Left ventricle myocardium inferior (tissue), 1 donor: ENCODE results near the gene HEXIM1. TPM values are rescaled to one million over a fixed set of nuclear protein-coding genes. Genes with fewer than 3 reads are reported as not detected.

Experiments
- DNase-seq: peaks from one replicate; pipeline ENCODE4 v3.0.0-alpha.2; 2020
- H3K27ac ChIP-seq: fragments of 200-600 bp; replicated peaks from 2 replicates; pipeline ENCODE4 v1.8.0; 2021
- H3K27me3 ChIP-seq: fragments of 200-600 bp; 2 replicates; pipeline ENCODE4 v1.8.0; 2021; ENCODE audit warnings: low read depth
- H3K36me3 ChIP-seq: fragments of 200-600 bp; 2 replicates; pipeline ENCODE4 v1.8.0; 2021
- H3K4me1 ChIP-seq: fragments of 200-600 bp; 2 replicates; pipeline ENCODE4 v1.8.0; 2021
- H3K4me3 ChIP-seq: fragments of 200-600 bp; 2 replicates; pipeline ENCODE4 v1.8.0; 2021; ENCODE audit warnings: mild to moderate bottlenecking, moderate library complexity
- H3K9me3 ChIP-seq: fragments of 200-600 bp; replicated peaks from 2 replicates; pipeline ENCODE4 v1.8.0; 2021
- intact Hi-C: fragments of 100-400 bp; cut with micrococcal nuclease; formaldehyde crosslinking; loops from one replicate; pipeline ENCODE4 v1.11.0; 2022
- total RNA-seq: library from RNA; stranded (reverse); fragmentation: NEBNext Ultra II Directional; extraction: Animal tissue kit (Norgen Biotek cat#: 25700); gene quantifications from one replicate; pipeline ENCODE4 v1.2.1, GENCODE V29; 2021
- TF ChIP-seq, protein P1 (sequence below): fragments of 200-600 bp; IDR thresholded peaks from 2 replicates; pipeline ENCODE4 v1.8.0; 2021; ENCODE audit warnings: antibody characterized with exemption, mild to moderate bottlenecking, borderline replicate concordance
- donor health status: DM: no; HTN: yes; CAD: no; lungs with severe emphysema.

The HEXIM1 gene
- total RNA-seq, 1 donor from 2014 or later = 28.8 TPM

- TF ChIP-seq, protein P1, sequence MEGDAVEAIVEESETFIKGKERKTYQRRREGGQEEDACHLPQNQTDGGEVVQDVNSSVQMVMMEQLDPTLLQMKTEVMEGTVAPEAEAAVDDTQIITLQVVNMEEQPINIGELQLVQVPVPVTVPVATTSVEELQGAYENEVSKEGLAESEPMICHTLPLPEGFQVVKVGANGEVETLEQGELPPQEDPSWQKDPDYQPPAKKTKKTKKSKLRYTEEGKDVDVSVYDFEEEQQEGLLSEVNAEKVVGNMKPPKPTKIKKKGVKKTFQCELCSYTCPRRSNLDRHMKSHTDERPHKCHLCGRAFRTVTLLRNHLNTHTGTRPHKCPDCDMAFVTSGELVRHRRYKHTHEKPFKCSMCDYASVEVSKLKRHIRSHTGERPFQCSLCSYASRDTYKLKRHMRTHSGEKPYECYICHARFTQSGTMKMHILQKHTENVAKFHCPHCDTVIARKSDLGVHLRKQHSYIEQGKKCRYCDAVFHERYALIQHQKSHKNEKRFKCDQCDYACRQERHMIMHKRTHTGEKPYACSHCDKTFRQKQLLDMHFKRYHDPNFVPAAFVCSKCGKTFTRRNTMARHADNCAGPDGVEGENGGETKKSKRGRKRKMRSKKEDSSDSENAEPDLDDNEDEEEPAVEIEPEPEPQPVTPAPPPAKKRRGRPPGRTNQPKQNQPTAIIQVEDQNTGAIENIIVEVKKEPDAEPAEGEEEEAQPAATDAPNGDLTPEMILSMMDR = no peak
- Histone ChIP-seq H3K36me3 (peaks cover 66% of the 10 kb centered on the region), H3K4me1 (peaks cover 98% of the 10 kb centered on the region), H3K4me3 (no peak overlapping the region), H3K9me3 (no peaks in the 10 kb centered on the region), H3K27ac (peak overlapping the region; percentile 95), H3K27me3 (no peaks in the 10 kb centered on the region)
- intact Hi-C loops = no loop called here
- no peak for DNase-seq
Measured at GRCh38 chr17:45106582-45106981, 41.7 kb upstream of the HEXIM1 start.

GRCh38 chr17:45107293-45108010 lies 40.8 kb upstream of the HEXIM1 start:
- no peaks in the 10 kb centered on the region for H3K27me3 ChIP-seq
- intact Hi-C loops = no loop called here
- H3K9me3 ChIP-seq = no peaks in the 10 kb centered on the region
- peaks cover 61% of the 10 kb centered on the region for H3K36me3 ChIP-seq
- no peak overlapping the region for H3K4me3 ChIP-seq
- H3K27ac ChIP-seq = peak overlapping the region; percentile 95
- peaks cover 98% of the 10 kb centered on the region for H3K4me1 ChIP-seq
- no peak for DNase-seq
- TF ChIP-seq, protein P1 = no peak

DNA sequence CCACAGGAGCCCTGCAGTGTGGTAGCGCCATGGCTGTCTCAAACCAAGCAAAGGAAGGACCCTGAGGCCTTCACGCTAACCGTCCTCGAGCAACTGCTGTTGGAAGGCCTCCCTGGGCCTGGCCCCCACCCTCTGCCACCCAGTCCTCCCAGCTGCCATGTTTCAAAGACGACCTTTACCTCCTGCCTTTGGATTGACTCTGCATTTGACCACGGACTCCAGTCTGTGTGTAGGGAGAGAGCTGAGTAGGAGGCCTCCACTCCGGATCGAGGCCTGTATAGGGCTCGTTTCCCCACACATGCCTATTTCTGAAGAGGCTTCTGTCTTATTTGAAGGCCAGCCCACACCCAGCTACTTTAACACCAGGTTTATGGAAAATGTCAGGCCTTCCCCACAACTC lies 40.2 kb upstream of the HEXIM1 start:
- Histone ChIP-seq H3K27me3 (no peaks in the 10 kb centered on the region), H3K4me1 (peaks cover 97% of the 10 kb centered on the region), H3K4me3 (no peak overlapping the region), H3K36me3 (peaks cover 61% of the 10 kb centered on the region), H3K27ac (peak overlapping the region; percentile 95), H3K9me3 (no peaks in the 10 kb centered on the region)
- TF ChIP-seq, protein P1 = no peak
- DNase-seq = no peak
- intact Hi-C loops = no loop called here

DNA sequence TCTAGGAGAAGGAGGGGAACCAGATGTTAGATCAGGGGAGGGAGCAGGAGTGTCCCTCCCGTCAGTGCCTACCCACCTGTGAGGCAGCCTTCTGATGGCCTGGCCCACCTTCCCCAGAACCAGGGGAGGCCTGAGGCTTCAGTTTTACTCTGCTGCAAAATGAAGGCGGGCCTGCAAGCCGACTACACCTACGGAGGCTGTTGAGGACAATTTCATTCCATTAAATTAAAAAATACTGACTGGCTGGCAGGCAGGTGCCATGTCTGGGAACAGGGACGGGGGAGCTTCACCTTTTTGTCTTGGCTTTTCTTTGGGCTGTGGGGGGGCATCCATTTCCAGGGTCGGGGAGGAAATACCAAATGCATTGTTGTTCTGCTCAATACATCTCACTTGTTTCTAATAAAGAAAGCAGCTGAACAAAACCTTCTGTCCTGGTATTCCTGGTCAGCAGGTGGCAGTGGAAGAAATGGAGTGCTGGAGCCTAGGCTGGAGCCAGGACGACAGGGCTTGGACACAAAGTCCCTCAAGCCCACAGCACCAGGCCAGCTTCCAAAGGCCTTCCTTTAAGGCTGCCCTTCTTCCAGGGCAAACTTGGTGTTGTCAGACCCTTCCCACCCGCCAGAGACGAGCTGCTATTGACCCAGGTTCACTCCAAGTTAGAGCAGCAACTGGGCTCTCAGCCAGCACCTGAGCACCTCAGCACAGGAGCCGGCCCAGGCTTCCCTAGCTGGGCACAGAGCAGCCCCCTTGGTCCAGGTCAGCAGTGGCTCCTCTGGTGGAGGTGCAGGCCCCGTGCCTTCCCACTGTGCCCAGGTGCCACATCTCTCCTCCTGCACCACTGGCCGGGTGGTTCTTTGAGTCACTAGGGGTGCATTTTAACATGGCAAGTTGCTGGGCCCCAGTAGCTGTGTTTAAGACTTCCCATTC lies 39.4 kb upstream of the HEXIM1 start:
- Histone ChIP-seq H3K27ac (peak overlapping the region; percentile 95), H3K4me3 (no peak overlapping the region), H3K9me3 (no peaks in the 10 kb centered on the region), H3K4me1 (peaks cover 91% of the 10 kb centered on the region), H3K36me3 (peaks cover 61% of the 10 kb centered on the region), H3K27me3 (no peaks in the 10 kb centered on the region)
- intact Hi-C loops = no loop called here
- no peak for DNase-seq
- TF ChIP-seq, protein P1 = peak; percentile 35

GRCh38 chr17:45110676-45111611 lies 37.3 kb upstream of the HEXIM1 start:
- TF ChIP-seq, protein P1 = no peak
- peaks cover 60% of the 10 kb centered on the region for H3K36me3 ChIP-seq
- H3K27me3 ChIP-seq = no peaks in the 10 kb centered on the region
- DNase-seq = peak; percentile 60
- intact Hi-C loops = no loop called here
- no peak overlapping the region for H3K4me3 ChIP-seq
- H3K4me1 ChIP-seq = peaks cover 70% of the 10 kb centered on the region
- peak overlapping the region; percentile 95 for H3K27ac ChIP-seq
- H3K9me3 ChIP-seq = no peaks in the 10 kb centered on the region
